Gastroesophageal sphincter (tissue), 4 donors: ENCODE results near the gene TF. TPM values are rescaled to one million over a fixed set of nuclear protein-coding genes. Genes with fewer than 3 reads are reported as not detected.

Experiments
- ATAC-seq: fragments of 150-250 bp; one replicate; pipeline ENCODE4 v1.9.1; 2016; ENCODE audit warnings: mild to moderate bottlenecking, moderate library complexity
- H3K27ac ChIP-seq, 4 donors: fragments of 200-600 bp; sonication (generic) in 3 of 4; 1 replicate in 3 of 4; 2 replicates in 1 of 4; pipeline ENCODE4 v1.5.1; 2016 to 2019
- H3K27me3 ChIP-seq: fragments of 200-600 bp; sonication (generic); one replicate; pipeline ENCODE4 v1.5.1; 2019
- H3K36me3 ChIP-seq, 2 donors: fragments of 200-600 bp; sonication (generic); one replicate each; pipeline ENCODE4 v1.5.1; 2019; ENCODE audit warnings: control low read depth in 1 of 2
- H3K4me1 ChIP-seq, 3 donors: fragments of 200-600 bp; sonication (generic); 1 replicate in 2 of 3; 2 replicates in 1 of 3; pipeline ENCODE4 v1.5.1; 2016 to 2019; ENCODE audit warnings: control low read depth in 2 of 3
- H3K4me3 ChIP-seq, 2 donors: fragments of 200-600 bp; sonication (generic); one replicate each; pipeline ENCODE4 v1.5.1; 2019; ENCODE audit warnings: mild to moderate bottlenecking in 1 of 2, moderate library complexity in 1 of 2
- H3K9me3 ChIP-seq, 3 donors: fragments of 200-600 bp; sonication (generic); one replicate each; pipeline ENCODE4 v1.5.1; 2017 to 2019; ENCODE audit warnings: control low read depth in 2 of 3
- EP300 ChIP-seq: sonication (generic); formaldehyde crosslinking; IDR thresholded peaks from one replicate; pipeline ENCODE4 v1.6.1; 2017; ENCODE audit warnings: antibody characterized with exemption, mild to moderate bottlenecking
- POLR2A ChIP-seq, 2 donors: fragments of 450-650 bp; IDR thresholded peaks; one replicate each; pipeline ENCODE4 v1.6.1; 2017; ENCODE audit warnings: antibody characterized with exemption in 2 of 2, mild to moderate bottlenecking in 2 of 2, moderate library complexity in 1 of 2
- POLR2AphosphoS5 ChIP-seq: sonication (generic); formaldehyde crosslinking; IDR thresholded peaks from one replicate; pipeline ENCODE4 v1.6.1; 2017; ENCODE audit warnings: antibody characterized with exemption
- WGBS, 2 donors: methylation state at CpG; one replicate each; pipeline ENCODE4 v1.1.5; 2018; ENCODE audit warnings: low coverage in 1 of 2; 5-methylcytosine and 5-hydroxymethylcytosine counted together
- total RNA-seq, 4 donors: library from RNA; depleted of rRNA; stranded (reverse); fragments of >200 nt; gene quantifications; one replicate each; pipeline ENCODE4 v1.1.0, GENCODE V29; 2016
- TF ChIP-seq, protein P1 (sequence below), 4 experiments: fragments of 200-600 bp in 2 of 4; fragments of 450-650 bp in 2 of 4; sonication (generic) in 1 of 4; IDR thresholded peaks; one replicate each; pipeline ENCODE4 v1.5.1; 2017 to 2019; ENCODE audit warnings: antibody characterized with exemption in 4 of 4, mild to moderate bottlenecking in 2 of 4, moderate library complexity in 2 of 4

Gene TF
- 10 to 100 TPM in 1 of 4 donors, 1 to 10 TPM in 2, under 1 TPM in 1; 0.78 to 12.5 (median 1.2) TPM for total RNA-seq

DNA sequence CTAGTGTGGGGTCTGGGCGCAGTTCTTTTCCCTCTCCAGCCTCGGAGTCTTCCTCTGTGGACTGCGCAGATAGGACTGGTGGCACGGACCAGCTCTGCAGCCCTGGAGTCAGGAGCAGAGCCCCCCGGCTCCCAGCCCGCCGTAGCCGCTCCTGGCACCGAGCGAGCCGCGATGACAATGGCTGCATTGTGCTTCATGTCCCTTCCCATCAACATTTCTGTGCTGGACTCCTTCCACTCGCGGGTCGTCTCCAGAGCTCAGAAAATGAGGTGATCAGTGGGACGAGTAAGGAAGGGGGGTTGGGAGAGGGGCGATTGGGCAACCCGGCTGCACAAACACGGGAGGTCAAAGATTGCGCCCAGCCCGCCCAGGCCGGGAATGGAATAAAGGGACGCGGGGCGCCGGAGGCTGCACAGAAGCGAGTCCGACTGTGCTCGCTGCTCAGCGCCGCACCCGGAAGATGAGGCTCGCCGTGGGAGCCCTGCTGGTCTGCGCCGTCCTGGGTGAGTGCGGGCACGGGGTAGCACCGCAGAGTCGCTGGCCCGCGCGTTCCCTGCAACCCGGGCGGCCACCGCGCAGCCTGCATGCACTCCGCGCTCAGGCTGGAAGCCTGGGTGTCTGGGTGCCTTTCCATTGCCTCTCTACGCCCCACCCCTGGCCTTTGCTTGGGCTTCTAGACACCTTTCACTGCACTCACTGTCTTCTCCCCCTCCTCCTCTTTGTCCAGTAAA is at the start of gene TF:
Gene TF (plus strand): TSS at position 413 of the 731 bp plus-strand sequence. CDS start 48 bp downstream, at position 461.
- 0 to 17% methylated on average over 1 to 8 of the region's 50 CpGs for WGBS, 2 donors
- no peak for ATAC-seq
- Histone ChIP-seq H3K4me1 (no peaks in the 10 kb centered on the region), H3K9me3 (no peaks in the 10 kb centered on the region), H3K36me3 (no peaks in the 10 kb centered on the region), H3K27ac (no peak within 1 kb of the TSS), H3K27me3 (peaks cover 45% of the 10 kb centered on the region), H3K4me3 (peak within 1 kb of the TSS in 1 of 2 donors; percentile 26)
- no peak for TF ChIP-seq POLR2AphosphoS5
- TF ChIP-seq EP300 = no peak
- TF ChIP-seq, protein P1, sequence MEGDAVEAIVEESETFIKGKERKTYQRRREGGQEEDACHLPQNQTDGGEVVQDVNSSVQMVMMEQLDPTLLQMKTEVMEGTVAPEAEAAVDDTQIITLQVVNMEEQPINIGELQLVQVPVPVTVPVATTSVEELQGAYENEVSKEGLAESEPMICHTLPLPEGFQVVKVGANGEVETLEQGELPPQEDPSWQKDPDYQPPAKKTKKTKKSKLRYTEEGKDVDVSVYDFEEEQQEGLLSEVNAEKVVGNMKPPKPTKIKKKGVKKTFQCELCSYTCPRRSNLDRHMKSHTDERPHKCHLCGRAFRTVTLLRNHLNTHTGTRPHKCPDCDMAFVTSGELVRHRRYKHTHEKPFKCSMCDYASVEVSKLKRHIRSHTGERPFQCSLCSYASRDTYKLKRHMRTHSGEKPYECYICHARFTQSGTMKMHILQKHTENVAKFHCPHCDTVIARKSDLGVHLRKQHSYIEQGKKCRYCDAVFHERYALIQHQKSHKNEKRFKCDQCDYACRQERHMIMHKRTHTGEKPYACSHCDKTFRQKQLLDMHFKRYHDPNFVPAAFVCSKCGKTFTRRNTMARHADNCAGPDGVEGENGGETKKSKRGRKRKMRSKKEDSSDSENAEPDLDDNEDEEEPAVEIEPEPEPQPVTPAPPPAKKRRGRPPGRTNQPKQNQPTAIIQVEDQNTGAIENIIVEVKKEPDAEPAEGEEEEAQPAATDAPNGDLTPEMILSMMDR (IDR thresholded peaks at IDR 0.05) = no peak
- TF ChIP-seq POLR2A (IDR thresholded peaks at IDR 0.05) = no peak

GRCh38 chr3:133697960-133698359 is 48.2 kb upstream of the TF start:
- Histone ChIP-seq H3K9me3 (no peaks in the 10 kb centered on the region), H3K4me1 (no peaks in the 10 kb centered on the region), H3K27ac (no peak overlapping the region), H3K36me3 (no peaks in the 10 kb centered on the region), H3K27me3 (no peaks in the 10 kb centered on the region), H3K4me3 (no peak overlapping the region)
- TF ChIP-seq POLR2A (IDR thresholded peaks at IDR 0.05) = no peak
- TF ChIP-seq, protein P1 (IDR thresholded peaks at IDR 0.05) = no peak
- TF ChIP-seq POLR2AphosphoS5 = no peak
- no peak for TF ChIP-seq EP300
- 79 to 93% methylated on average over 2 of the region's 2 CpGs for WGBS, 2 donors
- ATAC-seq = no peak

DNA sequence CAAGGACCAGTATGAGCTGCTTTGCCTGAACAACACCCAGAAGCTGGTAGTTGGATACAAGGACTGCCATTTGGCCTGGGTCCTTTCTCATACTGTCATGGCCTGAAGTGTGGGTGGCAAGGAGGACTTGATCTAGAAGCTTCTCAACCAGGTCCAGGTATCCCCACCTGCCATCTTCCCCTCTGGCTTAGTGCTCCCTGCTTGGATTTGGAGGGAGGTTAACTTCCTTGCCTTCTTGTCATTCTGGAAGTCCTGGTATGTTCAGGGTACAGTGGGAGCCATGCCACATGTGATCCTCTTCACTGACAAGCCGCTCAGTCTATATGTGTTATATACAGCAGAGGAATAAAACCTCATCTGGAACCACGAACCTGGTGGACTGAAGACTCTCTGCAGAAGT is 46.7 kb upstream of the TF start:
- H3K27ac ChIP-seq = no peak overlapping the region
- WGBS, 2 donors = 17 to 70% methylated on average over 1 to 2 of the region's 2 CpGs
- no peaks in the 10 kb centered on the region for H3K9me3 ChIP-seq
- no peak overlapping the region for H3K4me3 ChIP-seq
- H3K36me3 ChIP-seq = no peaks in the 10 kb centered on the region
- H3K27me3 ChIP-seq = no peaks in the 10 kb centered on the region
- H3K4me1 ChIP-seq = no peaks in the 10 kb centered on the region
- ATAC-seq = no peak
- TF ChIP-seq POLR2AphosphoS5 = no peak
- no peak for TF ChIP-seq EP300
- TF ChIP-seq, protein P1 (IDR thresholded peaks at IDR 0.05) = no peak
- TF ChIP-seq POLR2A (IDR thresholded peaks at IDR 0.05) = no peak

GRCh38 chr3:133699903-133700302 is 46.3 kb upstream of the TF start:
- no peak for ATAC-seq
- Histone ChIP-seq H3K9me3 (no peaks in the 10 kb centered on the region), H3K27me3 (no peaks in the 10 kb centered on the region), H3K27ac (no peak overlapping the region), H3K4me1 (no peaks in the 10 kb centered on the region), H3K4me3 (no peak overlapping the region), H3K36me3 (no peaks in the 10 kb centered on the region)
- TF ChIP-seq EP300 (no peak), POLR2AphosphoS5 (no peak), POLR2A (IDR thresholded peaks at IDR 0.05) (no peak)
- TF ChIP-seq, protein P1 (IDR thresholded peaks at IDR 0.05) = no peak
- 48 to 100% methylated on average over 1 to 2 of the region's 3 CpGs for WGBS, 2 donors

- Histone ChIP-seq H3K27me3 (no peaks in the 10 kb centered on the region), H3K4me3 (no peak overlapping the region), H3K36me3 (no peaks in the 10 kb centered on the region), H3K4me1 (no peaks in the 10 kb centered on the region), H3K27ac (no peak overlapping the region), H3K9me3 (no peaks in the 10 kb centered on the region)
- WGBS, 2 donors = 79% methylated on average over 4 of the region's 6 CpGs; no CpG with 5 or more reads in 1 of the 2 donors
- TF ChIP-seq, protein P1 (IDR thresholded peaks at IDR 0.05) = no peak
- TF ChIP-seq POLR2A (IDR thresholded peaks at IDR 0.05) = no peak
- no peak for TF ChIP-seq POLR2AphosphoS5
- TF ChIP-seq EP300 = no peak
- no peak for ATAC-seq
Measured at GRCh38 chr3:133700351-133700750, 45.8 kb upstream of the TF start.
